Ectodermal cell (in vitro differentiated cells): ENCODE results near the gene RAB40C.

Experiments
- H3K27ac ChIP-seq: 2 replicates; pipeline ENCODE4 v1.7.0; 2013; ENCODE audit warnings: mild to moderate bottlenecking, low read depth, low read length; ENCODE audit not compliant: insufficient read depth, poor library complexity, severe bottlenecking
- H3K27me3 ChIP-seq: 2 replicates; pipeline ENCODE4 v1.7.0; 2013; ENCODE audit warnings: mild to moderate bottlenecking, low read length; ENCODE audit not compliant: insufficient read depth, control insufficient read depth, poor library complexity, severe bottlenecking
- H3K36me3 ChIP-seq: one replicate; pipeline ENCODE4 v1.7.0; 2013; ENCODE audit warnings: low read length; ENCODE audit not compliant: control insufficient read depth, insufficient read depth
- H3K4me1 ChIP-seq: one replicate; pipeline ENCODE4 v1.7.0; 2013; ENCODE audit warnings: low read length; ENCODE audit not compliant: control insufficient read depth, insufficient read depth
- H3K4me3 ChIP-seq: 2 replicates; pipeline ENCODE4 v1.7.0; 2013; ENCODE audit warnings: low read depth, low read length, control low read depth; ENCODE audit not compliant: insufficient read depth
- H3K9me3 ChIP-seq: 2 replicates; pipeline ENCODE4 v1.7.0; 2013; ENCODE audit warnings: mild to moderate bottlenecking, low read length, moderate library complexity; ENCODE audit not compliant: control insufficient read depth
- WGBS, 2 experiments: methylation state at CpG; one replicate each; pipeline ENCODE4 v1.1.7; 2013; ENCODE audit warnings: missing lambda C conversion rate in 2 of 2; 5-methylcytosine and 5-hydroxymethylcytosine counted together

The RAB40C gene

GRCh38 chr16:676565-676902, 86.7 kb downstream of the RAB40C start:
- Histone ChIP-seq H3K36me3 (peaks cover 15% of the 10 kb centered on the region), H3K27ac (no peak overlapping the region), H3K9me3 (no peaks in the 10 kb centered on the region), H3K4me1 (peaks cover 14% of the 10 kb centered on the region), H3K4me3 (no peak overlapping the region), H3K27me3 (peaks cover 12% of the 10 kb centered on the region)
- WGBS, 2 experiments: 95 to 96% methylated on average over 21 of the region's 21 CpGs

- H3K27me3 ChIP-seq: peaks cover 12% of the 10 kb centered on the region
- H3K4me3 ChIP-seq: no peak overlapping the region
- 93 to 94% methylated on average over 23 of the region's 23 CpGs for WGBS, 2 experiments
- H3K4me1 ChIP-seq: peaks cover 14% of the 10 kb centered on the region
- no peak overlapping the region for H3K27ac ChIP-seq
- H3K36me3 ChIP-seq: peaks cover 15% of the 10 kb centered on the region
- H3K9me3 ChIP-seq: no peaks in the 10 kb centered on the region
These were observed 87.0 kb downstream of the RAB40C start for GRCh38 chr16:676913-677312.

DNA sequence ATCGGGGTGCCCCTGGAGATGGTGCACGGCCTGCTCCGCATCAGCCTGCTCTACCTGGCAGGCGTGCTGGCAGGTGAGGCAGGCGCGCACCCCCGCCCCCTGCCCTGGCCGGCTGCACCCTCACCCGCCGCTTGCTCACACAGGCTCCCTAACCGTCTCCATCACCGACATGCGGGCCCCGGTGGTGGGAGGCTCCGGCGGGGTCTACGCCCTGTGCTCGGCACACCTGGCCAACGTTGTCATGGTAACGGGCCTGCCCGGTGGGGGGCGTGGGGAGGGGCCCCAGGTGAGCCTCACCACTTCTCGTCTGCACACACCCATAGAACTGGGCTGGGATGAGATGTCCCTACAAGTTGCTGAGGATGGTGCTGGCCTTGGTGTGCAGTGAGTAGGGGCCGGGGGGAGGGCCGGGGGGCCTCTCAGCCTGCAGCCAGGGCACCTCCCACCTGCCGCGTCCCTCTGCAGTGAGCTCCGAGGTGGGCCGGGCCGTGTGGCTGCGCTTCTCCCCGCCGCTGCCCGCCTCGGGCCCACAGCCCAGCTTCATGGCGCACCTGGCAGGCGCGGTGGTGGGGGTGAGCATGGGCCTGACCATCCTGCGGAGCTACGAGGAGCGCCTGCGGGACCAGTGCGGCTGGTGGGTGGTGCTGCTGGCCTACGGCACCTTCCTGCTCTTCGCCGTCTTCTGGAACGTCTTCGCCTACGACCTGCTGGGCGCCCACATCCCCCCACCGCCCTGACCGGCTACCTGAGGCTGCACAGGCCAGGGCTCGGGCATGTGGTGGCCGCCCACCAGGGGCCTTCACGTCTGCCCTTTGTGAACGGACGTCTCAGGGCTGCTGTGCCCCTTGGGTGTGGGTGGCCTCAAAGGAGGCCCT, 87.7 kb downstream of the RAB40C start:
- WGBS, 2 experiments: 91 to 92% methylated on average over 57 of the region's 57 CpGs
- Histone ChIP-seq H3K36me3 (peaks cover 16% of the 10 kb centered on the region), H3K4me3 (no peak overlapping the region), H3K27ac (no peak overlapping the region), H3K27me3 (peaks cover 12% of the 10 kb centered on the region), H3K4me1 (peaks cover 14% of the 10 kb centered on the region), H3K9me3 (no peaks in the 10 kb centered on the region)

- H3K36me3 ChIP-seq: peaks cover 15% of the 10 kb centered on the region
- WGBS, 2 experiments: 94 to 95% methylated on average over 21 of the region's 21 CpGs
- peaks cover 12% of the 10 kb centered on the region for H3K27me3 ChIP-seq
- H3K9me3 ChIP-seq: no peaks in the 10 kb centered on the region
- H3K27ac ChIP-seq: no peak overlapping the region
- no peak overlapping the region for H3K4me3 ChIP-seq
- H3K4me1 ChIP-seq: peaks cover 20% of the 10 kb centered on the region
These were observed 88.5 kb downstream of the RAB40C start for GRCh38 chr16:678209-678857.
